Glomerular visceral epithelial cell (primary cell): ENCODE data around the gene TAGLN2.
"Not testable (repeated sequence)": the region's sequence is repeated elsewhere in the genome, so short reads cannot be mapped to it uniquely, and the experiment has no call there.

Source experiments
- DNase-seq: peaks from one replicate; pipeline ENCODE4 v3.0.0-alpha.2; 2016; ENCODE audit errors: extremely low spot score

Gene TAGLN2

DNA sequence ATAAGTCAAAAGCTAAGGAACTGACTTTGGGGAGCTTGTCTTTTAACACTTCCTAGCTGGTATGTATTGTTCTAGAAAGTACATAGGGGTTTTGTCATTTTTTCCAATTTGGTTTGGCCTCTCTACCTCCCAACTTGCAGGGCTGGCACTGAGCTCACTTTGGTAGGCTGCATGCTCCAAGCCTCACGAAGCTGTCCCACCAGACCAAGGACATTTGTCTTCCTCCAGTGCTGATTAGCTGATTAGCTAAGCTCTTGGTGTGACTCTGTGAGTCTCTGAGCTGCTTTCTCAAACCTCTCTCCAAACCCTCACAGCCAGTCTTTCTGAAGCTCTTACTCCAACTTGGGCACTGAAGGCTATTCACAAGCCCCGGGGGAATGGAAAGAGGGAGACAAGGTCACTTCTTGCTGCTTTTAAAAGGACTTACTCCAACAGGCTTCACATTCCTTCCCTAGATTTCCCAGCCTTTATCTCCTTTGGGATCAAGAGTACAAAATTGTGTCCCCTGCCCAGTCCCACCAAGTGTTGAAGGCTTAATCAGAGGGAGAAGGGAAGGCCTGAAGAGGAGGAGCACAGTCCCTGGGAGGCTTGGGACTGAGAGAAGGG lies 24.4 kb downstream of the TAGLN2 start:
- DNase-seq: no peak

DNA sequence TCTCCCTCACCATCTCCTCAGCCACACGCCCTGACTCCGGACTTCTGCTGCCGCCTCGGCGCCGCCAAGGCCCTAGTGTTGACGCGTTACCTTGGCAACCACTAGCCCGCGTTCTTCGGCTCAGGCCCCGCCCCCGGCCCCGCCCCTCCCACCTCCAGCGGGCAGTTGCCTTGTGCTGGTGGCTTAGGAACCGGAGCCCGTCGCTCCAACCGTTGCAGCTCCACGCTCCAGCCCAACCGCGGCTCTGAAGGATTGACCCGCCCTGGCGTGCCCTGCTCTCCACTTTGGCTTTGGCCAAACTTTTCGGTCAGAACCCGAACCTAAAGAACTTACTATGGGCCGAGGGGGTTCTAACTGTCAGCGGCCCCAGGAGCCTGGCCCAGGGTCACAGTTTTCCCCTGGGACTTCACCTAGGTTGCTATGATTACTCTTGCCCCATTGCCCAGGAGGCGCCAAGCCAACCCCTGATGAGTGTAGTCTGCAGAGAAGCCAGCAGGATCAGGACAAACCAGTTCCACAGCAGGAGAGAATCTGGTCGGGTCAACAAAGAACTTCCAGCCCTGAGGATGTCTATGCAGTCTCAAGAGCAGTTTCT lies 25.1 kb downstream of the TAGLN2 start, which contains the start of gene CFAP45:
Gene CFAP45 (minus strand): TSS at position 80 of the 595 bp plus-strand sequence. CDS start 67 bp downstream, at position 13.
- DNase-seq: peak; percentile 48

DNA sequence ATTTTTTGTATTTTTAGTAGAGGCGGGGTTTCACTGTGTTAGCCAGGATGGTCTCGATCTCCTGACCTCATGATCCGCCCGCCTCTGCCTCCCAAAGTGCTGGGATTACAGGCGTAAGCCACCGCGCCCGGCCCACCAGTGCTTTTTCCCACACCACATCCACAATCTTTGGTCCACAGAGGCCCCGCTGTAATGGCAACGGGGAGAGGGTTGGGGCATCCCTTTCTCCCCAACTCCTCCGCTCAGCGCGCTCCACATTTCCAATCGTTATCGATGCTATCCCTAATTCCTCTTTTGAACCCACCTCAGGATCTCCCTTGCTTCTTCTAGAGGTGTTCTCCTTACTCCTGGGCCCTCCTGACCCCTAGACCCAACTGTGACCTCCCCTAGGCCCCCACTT lies 25.7 kb downstream of the TAGLN2 start:
- DNase-seq: not testable (repeated sequence)

DNA sequence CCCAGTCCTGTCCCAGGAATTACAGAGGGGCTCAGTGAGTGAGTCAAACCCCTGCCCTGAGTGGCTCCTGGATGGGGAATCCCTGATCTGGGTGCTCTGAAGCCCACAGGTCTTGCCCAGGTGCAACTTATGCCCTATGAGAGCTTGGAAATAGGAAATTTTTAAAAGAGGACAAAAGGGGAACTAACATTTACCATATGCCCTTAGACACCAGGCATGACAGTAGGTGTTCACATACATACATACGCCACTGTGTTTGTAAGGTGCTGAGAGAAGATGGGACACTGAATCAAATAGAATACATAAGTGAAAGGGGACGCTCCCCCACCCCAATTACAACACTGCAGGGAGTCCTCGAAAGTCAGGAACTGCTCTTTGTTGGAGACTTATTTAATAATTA lies 26.8 kb downstream of the TAGLN2 start:
- DNase-seq: no peak

DNA sequence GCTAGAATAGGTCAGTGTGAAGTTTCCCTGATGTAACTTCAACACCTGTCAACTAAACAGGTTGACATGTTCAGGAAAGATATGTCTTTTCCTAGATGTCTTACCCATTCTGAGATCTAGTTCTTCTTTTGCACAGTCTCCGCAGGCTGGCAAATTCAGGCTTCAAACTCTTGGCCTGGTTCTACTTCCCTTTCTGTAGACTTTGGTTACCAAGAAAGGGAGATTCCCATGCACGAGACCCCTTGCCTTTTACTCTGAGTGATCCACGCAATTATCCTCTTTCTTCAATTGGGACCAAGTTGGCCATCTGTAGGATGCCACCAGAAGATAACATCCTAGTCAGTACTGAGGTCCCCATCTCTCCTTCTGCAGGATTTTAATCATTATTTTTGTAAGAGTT lies 27.3 kb downstream of the TAGLN2 start:
- no peak for DNase-seq

DNA sequence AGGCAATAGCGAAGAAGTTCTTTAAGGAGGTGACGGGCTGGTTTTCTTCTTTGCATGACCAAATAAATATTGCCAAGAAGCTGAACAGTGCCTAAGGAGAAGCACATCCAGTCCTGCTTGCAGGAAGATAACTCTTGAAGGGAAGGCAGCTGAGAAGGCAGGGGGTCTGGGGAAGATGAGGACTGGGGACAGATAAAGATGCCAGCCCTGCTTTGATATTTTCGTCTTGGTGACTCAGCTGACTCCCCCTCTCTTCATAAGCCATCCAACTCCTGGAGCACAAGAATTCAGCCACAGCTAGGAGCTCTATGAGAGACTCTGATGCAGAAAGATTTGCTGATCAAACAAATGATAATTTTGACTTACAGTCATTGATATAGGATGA lies 28.8 kb downstream of the TAGLN2 start:
- no peak for DNase-seq

DNA sequence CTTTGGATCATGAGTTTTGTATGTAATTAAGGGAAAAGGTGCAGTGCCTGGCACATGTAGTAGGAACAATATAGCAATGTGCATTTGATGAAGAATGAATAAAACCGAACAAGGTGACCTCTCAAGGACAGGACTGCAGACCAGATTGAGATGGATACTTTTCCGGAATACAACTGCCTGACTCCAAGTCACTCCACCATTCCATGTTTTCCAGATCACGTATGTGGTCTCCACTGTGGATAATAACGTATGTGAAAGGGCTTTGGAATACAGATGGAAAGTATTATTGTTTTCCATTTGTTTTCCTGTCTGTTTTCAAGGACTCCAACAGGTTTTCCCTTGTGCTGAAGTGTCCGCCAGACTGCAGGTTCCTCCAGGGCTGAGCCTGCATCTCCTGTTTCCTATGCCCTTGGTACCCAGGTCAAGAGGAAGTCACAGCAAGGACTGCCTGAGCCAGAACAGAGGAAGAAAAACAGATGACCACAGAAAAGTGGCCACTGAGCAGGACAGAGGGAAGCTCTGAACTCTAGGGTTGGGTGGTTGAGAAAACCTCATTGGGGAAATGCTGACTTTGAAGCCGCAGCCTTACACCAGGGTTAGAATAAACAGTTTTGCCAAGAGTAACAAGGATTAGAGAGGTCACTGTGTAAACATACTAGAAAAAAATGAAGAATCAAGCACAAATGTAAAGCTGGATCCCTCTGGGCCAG lies 29.3 kb downstream of the TAGLN2 start:
- no peak for DNase-seq

DNA sequence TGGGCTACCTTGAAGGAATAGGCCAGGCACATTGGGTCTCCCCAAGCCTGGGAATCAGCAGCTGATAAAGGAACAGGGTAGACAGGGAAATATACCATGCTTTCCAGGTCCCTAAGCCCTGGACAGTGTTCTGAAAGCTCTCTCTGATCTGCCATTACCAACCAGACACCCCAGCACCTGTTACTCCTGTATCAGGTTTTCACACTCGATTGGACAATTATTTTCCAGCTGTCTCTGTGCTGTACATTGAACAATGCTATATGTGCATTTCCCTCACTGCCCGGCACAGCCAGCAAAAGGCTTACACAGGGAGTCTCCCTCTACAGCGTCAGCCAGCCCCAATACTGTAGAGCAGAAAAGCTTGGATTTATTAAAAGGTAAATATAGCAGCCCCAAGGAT lies 30.0 kb downstream of the TAGLN2 start:
- DNase-seq: no peak

DNA sequence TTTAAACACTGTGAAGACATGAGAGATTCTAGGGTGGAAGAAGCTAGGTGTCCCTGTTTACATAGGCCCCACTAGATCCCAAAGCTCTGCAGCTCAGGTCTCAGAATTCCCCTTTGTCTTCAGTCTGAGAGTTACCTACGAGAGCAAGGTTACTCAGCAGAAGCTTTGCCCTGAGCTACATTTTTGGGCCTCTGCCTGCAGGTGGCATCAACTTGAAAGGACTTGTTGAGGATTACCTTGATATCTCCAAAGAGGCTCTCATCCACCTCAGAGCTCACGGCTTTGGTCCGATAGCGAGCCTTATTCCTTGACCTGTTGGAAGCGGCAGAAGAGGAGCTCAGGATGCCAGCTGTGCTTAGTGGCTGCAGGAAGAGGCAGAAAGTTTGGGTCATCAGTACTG lies 32.4 kb downstream of the TAGLN2 start:
- no peak for DNase-seq

DNA sequence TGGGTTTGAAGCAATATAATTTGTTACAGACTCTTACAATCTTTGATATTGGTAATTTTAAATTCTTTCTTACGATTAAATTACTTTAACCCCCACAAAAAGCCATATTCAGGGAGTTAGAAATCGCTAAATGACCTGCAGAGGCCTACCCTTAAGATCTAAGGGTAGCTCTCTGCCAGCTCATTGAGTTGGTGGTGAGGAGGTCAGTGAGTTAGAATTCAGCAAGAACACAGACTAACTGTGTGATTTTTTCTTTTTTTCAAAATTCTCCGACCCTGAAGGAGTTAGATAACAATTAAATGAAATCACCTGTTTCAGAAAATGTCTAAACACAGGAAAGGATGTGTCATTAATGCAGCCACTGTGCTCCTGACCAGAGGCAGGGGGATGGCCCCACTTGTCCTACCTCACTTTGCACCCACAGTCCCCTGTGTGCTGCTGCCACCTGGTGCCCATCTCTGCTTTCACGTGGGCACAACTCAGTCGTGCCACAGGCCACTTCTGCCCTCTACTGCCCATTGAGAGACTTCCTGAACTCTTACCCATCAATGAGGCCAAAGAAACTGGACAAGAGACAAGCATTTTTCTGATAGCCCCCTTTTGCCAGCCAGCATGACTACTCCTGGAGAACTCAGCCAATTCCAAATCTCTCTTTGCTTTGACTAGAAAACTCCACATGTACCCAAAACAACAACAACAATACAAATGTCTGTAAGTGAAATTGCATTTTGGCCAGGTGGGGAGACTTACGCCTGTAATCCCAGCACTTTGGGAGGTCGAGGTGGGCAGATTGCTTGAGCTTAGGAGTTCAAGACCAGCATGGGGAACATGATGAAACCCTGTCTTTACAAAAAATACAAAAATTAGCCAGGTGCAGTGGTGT lies 33.8 kb downstream of the TAGLN2 start:
- DNase-seq: peak; percentile 94

DNA sequence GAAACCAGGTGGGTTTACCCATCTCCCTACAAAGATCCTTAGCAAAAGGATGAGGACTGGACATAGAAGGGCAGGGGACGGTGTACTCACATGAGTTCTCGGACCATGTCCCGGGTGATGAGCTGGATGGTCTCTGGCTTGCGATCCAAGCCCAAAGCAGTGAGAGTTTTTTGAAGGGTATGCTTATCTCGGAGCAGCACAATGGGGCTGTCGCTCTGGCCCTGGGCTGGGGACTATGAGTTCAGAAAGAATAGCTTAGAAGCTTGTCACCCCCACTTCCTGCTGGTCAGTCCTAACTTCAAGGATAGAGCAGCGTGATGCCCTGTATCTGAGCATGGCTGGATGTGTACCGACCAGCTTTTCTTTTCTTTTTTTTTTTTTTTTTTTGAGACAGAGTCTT lies 34.9 kb downstream of the TAGLN2 start:
- DNase-seq: no peak

DNA sequence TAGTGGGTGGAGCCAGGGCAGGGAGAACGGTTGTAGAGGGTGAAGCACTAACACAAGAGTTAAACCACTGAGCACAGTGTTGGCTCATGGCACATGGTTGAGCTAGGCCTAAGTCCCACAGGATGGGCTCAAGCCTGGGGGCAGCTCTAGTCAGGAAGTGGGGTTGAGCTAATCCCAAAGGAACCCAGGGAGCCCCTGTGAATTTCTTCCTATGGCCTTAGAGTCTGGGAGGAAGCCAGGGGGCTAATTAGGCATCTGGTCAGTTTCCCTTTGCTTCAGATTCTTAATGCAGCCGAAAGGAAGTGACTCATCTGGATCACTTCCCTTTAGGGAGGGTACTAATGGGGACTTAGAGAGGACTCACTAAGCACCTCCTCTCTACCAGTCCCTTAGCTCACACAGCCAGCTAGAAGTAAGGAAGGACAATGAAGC lies 35.5 kb downstream of the TAGLN2 start:
- DNase-seq: peak; percentile 83

DNA sequence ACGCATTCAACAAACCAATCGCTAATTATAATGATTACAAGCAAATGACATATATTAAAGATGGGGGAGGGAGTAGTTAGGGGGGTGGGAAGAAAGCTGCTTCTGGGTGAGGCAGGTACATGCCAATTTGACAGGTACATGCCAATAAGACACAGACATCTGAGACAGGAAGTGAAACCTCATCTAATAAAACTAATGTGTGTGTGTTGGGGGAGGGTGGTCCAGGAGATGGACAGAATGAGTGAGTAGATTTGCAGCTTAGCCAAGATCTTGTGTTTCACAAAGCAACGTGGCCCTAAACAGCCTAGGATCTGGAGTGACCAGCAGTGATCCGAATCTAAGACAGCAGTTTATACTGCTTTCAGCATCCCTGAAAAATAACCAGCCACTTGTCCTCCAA lies 36.1 kb downstream of the TAGLN2 start:
- no peak for DNase-seq

DNA sequence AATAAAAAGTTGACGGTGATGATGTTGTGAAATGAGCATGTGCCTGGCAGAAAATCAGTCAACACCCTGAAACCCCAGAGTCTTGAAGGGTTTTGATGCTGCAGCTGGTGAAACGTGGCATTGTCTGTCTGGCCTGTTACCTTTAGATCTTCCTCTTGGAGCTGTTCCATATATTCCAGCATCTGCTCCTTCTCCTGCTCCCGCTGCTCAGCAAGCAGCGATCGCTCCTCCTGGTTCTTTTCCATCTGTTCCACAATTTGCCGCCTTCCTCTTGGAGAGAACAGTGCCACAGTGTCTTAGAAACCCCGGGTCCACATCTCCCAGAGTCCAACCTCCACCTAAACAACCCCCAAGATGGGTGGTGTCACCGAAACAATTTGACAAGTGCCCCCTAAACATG lies 41.0 kb downstream of the TAGLN2 start:
- no peak for DNase-seq

DNA sequence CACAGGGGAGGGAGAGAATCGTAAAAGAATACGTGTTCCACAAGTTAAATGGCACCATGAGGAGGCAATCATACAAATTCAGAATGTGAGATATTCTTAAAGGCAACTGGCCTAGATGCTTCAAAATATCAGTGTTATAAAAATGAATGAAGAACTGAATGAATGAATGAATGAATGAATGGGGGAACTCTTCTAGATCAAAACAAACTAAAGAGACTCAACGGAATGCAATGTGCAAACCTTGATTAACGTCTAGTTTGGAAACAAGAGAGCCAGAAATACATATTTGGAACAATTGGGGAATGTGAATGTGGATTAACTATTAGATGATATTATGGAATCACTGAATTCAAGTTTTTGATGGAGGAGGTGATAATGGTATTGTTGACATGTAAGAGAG lies 42.2 kb downstream of the TAGLN2 start:
- no peak for DNase-seq

DNA sequence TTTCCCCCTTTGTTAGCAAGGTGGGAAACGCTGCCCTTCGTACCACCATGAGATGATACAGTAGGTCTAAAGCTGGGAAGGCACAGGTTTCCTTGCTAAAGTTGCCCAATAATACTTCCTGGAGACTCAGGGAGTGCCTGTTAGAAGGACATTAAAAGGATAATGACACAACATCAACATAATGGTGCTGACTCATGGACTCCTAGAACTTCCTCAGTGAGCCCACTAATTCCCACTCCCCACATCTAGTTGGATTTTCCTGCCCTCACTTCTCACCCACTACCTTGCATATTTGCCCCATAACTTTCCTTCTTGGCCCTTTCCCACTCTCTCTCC lies 42.8 kb downstream of the TAGLN2 start:
- peak; percentile 32 for DNase-seq

DNA sequence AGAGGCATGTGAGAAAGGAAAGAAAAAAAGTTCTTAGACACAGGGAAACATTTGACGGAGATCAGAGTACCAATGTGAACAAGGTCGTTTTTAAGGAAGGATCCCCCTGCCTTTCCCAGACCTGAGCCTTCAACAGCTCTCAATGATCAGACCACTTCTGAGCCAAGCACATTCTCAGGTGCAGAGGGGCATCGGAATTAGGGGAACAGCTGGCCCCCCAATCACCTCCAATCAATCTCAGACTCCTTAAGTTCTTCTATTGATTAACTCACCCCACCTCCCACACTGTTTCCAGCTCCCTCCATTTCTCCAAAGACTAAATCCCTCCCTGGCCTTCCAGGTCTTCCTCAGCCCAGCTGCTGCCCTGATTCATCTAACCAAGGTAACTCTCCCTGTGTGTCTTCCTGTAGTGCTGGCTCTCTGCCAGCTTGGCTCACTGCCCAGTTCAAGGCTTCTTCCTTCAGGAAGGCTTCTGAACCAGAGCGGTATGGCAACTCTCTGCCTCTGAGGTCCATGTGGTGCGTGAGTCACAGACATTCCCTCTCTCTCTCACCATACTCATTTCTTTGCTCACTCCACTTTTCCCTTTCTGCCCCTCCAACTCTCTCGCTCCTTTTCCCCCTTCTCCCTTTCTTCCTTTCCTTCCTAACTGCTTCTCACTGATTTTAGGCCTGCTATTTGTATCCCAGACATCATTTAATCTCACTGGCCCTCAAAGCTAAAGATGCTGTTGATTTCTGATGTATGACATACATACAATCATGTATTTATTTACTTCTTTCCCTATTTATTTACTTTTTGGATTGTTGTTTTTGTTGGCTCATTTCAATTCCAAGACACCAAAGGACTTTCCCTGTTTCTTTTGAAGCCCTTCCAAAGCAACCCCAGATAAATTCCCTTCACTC lies 43.4 kb downstream of the TAGLN2 start:
- peak; percentile 100 for DNase-seq

DNA sequence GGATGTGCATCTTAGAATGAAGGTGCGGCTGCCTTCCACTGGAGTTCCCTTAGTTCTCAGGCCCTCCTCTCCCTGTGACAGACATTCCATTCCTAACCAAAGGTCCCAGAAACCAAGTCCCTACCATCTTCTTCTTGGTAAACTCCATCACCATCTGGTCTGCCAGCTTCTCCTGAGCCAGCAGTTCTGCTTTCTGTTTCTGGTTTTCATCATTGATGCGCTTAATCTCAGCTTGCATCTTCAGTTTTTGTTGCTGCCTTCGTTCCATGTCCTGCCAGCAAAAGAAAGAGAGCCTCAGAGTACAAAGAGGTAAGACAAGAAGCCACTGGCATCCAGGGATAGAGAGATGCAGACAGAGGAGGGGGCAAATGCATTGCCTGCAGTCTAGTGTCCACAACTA lies 44.9 kb downstream of the TAGLN2 start:
- no peak for DNase-seq

DNA sequence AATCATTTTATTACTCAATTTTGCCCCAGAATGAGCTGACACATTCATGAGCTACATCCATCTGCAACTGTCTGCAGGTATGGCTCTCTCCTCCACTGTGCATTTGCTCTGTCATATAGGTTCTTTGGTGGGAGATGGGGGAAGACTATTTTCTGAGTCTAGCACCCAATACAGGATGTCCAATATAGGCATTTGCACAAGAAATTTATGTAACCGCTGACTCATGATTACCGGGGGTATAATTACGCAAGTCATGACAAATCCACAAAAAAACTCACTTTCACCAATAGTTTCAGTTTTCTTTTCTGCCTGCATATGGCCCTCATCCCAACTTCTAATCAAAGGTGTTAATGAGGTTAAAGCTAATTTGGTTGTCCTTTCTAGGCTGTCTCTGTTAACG lies 45.3 kb downstream of the TAGLN2 start:
- DNase-seq: peak; percentile 45

DNA sequence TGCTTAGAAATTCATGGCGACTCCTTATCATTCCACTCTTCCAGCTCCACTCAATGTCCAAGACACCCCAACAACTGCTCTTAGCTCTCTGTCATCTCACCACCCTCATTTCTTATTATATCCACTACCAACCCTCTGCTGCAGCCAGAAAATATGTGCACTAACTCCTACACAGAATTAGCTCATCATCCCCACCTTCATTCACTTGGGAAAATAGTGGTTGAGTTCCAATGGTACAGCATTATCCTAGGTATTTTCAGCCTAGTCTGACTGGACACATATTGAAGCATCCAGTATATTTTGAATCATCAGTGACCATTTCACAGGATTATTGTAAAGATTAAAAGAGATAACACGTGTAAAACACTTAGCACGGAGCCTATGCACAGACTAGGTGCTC lies 46.2 kb downstream of the TAGLN2 start:
- DNase-seq: no peak

DNA sequence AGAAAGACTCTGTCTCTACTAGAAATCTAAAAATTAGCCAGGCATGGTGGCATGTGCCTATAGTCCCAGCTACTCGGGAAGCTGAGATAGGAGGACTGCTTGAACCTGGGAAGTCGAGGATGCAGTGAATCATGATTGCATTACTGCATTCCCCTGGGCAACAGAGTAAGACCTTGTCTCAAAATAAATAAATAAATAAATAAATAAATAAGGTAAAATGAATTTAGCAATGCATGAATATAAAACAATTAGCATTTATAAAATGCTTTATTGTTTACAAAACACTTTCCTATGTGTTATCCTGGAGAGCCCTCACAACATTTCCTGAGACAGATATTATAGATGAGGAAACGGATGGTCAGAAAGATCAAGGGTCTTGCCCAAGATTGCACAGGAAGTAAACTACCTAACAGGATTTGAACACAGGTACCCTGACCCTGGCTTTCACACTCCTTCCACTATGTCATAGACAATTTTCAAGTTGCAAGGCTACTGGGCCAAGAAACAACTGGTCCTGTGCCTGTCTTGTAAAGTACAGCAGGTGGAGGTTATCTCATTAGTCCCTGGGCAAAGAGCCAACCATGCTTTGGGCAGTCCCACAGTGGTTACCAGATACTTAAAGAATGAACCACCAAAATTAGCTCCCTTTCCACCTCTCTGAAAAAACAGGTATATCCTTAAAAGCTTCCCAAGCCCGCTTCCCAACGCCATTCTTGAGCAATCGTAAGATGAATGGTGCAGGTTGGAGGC lies 47.4 kb downstream of the TAGLN2 start:
- no peak for DNase-seq
